ENCODE data around the gene LRRN2.

LRRN2 gene

DNA sequence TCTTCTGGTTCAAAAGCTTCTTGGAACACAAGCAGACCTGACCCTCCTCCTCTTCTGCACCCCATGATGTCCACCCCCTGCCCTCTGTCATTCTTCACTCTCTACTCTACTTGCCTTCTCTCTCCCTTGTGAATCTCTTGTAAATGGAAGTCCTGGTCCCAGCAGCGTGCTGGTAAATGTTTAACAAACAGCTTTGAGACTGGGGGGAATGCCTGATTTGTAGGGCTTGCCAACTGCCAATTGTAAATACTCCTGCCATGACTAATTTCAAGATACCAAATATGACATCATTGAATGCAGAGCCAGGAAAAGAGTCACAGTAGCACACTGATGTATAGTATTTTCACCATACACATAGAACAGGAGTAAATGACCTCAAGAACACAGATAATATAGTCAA lies 40.9 kb upstream of the LRRN2 start:
- H3K36me3 ChIP-seq (ENCODE audit: insufficient read depth, low read length): no peaks in the 10 kb centered on the region
- H3K27ac ChIP-seq (ENCODE audit: low read depth, low read length): no peak overlapping the region
- H3K9ac ChIP-seq (ENCODE audit: low read length): no peak overlapping the region
- no peaks in the 10 kb centered on the region for H3K9me3 ChIP-seq (ENCODE audit: low read length)
- no peaks in the 10 kb centered on the region for H3K4me1 ChIP-seq (ENCODE audit: insufficient read depth, low read length)
- no peaks in the 10 kb centered on the region for H3K27me3 ChIP-seq (ENCODE audit: control insufficient read depth in 1 of 2, insufficient read depth in 2 of 2, low read length in 2 of 2)
- H3K4me3 ChIP-seq (ENCODE audit: low read depth in 1 of 2, low read length in 2 of 2): no peak overlapping the region

DNA sequence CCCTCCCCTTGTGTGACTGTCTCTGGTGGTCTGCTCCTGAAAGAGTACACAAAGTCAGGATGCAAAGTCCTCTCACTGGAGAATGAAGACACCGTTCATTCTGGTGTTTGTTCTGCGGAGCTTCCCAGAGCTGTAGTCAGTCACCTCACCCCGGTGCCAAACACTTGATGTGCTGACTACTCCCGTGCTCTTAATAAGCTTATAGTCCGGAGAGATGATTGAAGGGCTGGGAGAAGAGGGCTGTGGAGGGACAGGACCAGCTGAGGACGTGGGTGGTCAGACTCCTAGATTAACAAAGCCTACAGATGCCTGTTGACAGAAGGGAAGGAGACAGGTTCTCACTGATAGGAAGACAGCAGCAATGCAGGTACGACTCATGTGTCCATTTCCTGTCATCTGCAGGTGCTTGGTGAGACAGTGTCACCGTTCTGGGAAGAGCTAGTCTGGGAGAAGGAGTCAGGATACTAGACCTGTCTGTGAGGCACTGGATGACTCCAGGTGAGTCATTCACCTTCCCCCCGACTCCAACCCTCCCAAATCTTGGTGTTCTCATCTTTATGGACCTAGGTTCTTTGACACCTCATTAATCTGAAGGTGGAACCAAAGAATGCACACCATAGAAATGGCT lies 40.4 kb upstream of the LRRN2 start:
- Histone ChIP-seq H3K9me3 (ENCODE audit: low read length) (no peaks in the 10 kb centered on the region), H3K27me3 (ENCODE audit: control insufficient read depth in 1 of 2, insufficient read depth in 2 of 2, low read length in 2 of 2) (no peaks in the 10 kb centered on the region), H3K27ac (ENCODE audit: low read depth, low read length) (no peak overlapping the region), H3K36me3 (ENCODE audit: insufficient read depth, low read length) (no peaks in the 10 kb centered on the region), H3K9ac (ENCODE audit: low read length) (no peak overlapping the region), H3K4me3 (ENCODE audit: low read depth in 1 of 2, low read length in 2 of 2) (no peak overlapping the region), H3K4me1 (ENCODE audit: insufficient read depth, low read length) (no peaks in the 10 kb centered on the region)

- Histone ChIP-seq H3K9me3 (ENCODE audit: low read length) (no peaks in the 10 kb centered on the region), H3K27ac (ENCODE audit: low read depth, low read length) (no peak overlapping the region), H3K36me3 (ENCODE audit: insufficient read depth, low read length) (no peaks in the 10 kb centered on the region), H3K4me3 (ENCODE audit: low read depth in 1 of 2, low read length in 2 of 2) (no peak overlapping the region), H3K27me3 (ENCODE audit: control insufficient read depth in 1 of 2, insufficient read depth in 2 of 2, low read length in 2 of 2) (no peaks in the 10 kb centered on the region), H3K9ac (ENCODE audit: low read length) (no peak overlapping the region), H3K4me1 (ENCODE audit: insufficient read depth, low read length) (no peaks in the 10 kb centered on the region)
Measured at GRCh38 chr1:204723131-204723787, 37.7 kb upstream of the LRRN2 start.

DNA sequence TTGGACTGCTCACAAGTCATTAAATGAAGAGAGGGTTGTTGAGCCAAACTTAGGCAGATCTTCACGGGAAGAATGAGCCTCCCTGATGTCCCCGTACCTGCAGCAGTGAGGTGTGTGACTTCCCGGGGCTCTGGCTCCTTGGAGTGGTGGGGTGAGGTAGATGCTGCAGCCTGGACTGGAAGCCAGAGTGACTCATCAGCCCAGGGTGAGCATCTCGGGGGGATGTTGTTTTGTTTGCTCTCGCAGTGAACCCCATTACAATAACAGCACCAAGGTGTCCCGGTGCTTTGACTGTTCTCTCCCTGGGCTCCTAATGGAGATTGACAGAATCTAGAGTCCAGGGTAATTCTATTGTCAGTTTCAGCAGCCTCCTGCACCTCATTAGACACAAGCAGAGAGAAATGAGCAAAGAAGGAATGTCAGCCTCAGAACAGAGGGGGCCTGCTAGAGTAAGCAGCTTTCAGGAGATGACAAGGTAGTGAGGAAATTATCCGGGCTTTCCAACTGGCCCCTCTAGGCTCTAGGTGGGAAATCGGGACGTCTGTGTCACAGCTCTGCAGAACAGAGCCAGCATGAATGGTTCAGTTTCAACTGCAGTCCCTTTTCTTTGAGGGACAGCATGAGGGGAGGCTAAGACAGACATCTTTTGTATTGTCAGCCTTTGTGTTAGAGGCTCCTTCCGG lies 36.0 kb upstream of the LRRN2 start:
- no peak overlapping the region for H3K27ac ChIP-seq (ENCODE audit: low read depth, low read length)
- H3K27me3 ChIP-seq (ENCODE audit: control insufficient read depth in 1 of 2, insufficient read depth in 2 of 2, low read length in 2 of 2): no peaks in the 10 kb centered on the region
- H3K9me3 ChIP-seq (ENCODE audit: low read length): no peaks in the 10 kb centered on the region
- no peaks in the 10 kb centered on the region for H3K4me1 ChIP-seq (ENCODE audit: insufficient read depth, low read length)
- no peaks in the 10 kb centered on the region for H3K36me3 ChIP-seq (ENCODE audit: insufficient read depth, low read length)
- no peak overlapping the region for H3K9ac ChIP-seq (ENCODE audit: low read length)
- H3K4me3 ChIP-seq (ENCODE audit: low read depth in 1 of 2, low read length in 2 of 2): no peak overlapping the region

GRCh38 chr1:204716660-204717059 lies 31.1 kb upstream of the LRRN2 start:
- H3K9ac ChIP-seq (ENCODE audit: low read length): no peak overlapping the region
- no peaks in the 10 kb centered on the region for H3K4me1 ChIP-seq (ENCODE audit: insufficient read depth, low read length)
- H3K27ac ChIP-seq (ENCODE audit: low read depth, low read length): no peak overlapping the region
- no peaks in the 10 kb centered on the region for H3K36me3 ChIP-seq (ENCODE audit: insufficient read depth, low read length)
- no peak overlapping the region for H3K4me3 ChIP-seq (ENCODE audit: low read depth in 1 of 2, low read length in 2 of 2)
- H3K9me3 ChIP-seq (ENCODE audit: low read length): no peaks in the 10 kb centered on the region
- peaks cover 0 to 13% of the 10 kb centered on the region in 2 donors for H3K27me3 ChIP-seq (ENCODE audit: control insufficient read depth in 1 of 2, insufficient read depth in 2 of 2, low read length in 2 of 2)

DNA sequence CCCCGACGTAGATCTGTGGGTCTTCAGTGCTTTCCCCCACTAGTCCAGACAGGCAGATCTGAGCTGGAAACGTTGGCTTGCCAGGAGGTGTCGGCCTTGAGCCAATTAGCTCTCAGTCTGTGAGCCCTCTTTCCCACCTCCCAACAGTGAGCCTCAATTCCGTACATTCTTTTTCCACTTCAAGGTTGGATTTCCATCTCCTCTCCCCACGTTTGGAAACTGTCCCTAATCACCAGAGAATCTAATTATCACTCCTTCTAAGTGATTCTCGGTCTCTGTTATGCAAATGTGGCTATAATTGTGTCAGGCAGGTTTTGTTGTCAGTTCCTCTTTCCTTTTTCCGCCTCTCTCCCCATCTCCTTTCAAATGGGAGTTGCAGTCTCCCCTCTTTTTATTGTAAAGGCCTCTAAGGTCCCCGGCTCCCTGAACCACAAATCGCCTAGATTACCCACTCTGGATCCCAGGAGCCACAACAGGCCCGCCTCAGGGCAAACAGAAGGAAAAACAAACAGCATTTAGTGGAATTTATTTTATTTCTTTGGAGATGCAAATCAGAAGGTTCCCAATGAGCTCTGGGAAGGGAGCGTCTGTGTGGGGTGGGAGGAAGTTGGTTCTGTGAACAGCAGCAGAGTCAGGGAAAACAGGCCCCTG lies 29.4 kb upstream of the LRRN2 start:
- no peak overlapping the region for H3K9ac ChIP-seq (ENCODE audit: low read length)
- no peak overlapping the region for H3K27ac ChIP-seq (ENCODE audit: low read depth, low read length)
- H3K9me3 ChIP-seq (ENCODE audit: low read length): no peaks in the 10 kb centered on the region
- no peaks in the 10 kb centered on the region for H3K4me1 ChIP-seq (ENCODE audit: insufficient read depth, low read length)
- H3K4me3 ChIP-seq (ENCODE audit: low read depth in 1 of 2, low read length in 2 of 2): no peak overlapping the region
- H3K36me3 ChIP-seq (ENCODE audit: insufficient read depth, low read length): no peaks in the 10 kb centered on the region
- H3K27me3 ChIP-seq (ENCODE audit: control insufficient read depth in 1 of 2, insufficient read depth in 2 of 2, low read length in 2 of 2): peaks cover 0 to 14% of the 10 kb centered on the region in 2 donors

DNA sequence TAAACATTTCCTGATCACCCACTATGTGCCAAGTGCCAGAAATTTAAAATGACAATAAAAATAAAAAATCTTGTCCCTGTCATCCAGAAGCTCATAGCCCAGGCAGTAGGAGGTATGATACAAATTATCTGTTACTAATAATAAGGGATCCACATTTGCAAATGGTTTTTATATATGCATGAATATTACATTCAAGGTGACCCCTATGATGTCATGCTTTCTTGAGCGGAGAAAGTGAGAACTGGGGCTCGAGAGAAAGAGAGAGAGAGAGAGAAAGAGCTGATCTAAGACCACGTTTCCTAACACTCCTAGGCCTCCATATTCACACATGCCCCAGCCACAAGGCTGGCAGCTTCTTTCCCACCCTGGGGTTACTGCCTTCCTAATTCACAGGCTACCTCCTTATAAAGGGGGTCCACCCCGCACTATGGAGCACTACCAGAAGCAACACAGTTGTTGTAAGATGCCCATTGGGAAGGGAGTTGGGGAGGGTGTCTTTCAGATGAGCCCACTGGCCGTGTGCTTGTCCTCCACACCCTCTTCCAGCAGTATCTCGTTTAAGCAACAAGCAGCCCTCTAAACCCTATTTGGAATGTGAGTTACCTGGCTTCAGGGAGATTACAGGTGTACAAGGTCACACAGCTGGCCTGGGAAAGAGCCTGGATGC lies 28.8 kb upstream of the LRRN2 start:
- Histone ChIP-seq H3K4me1 (ENCODE audit: insufficient read depth, low read length) (no peaks in the 10 kb centered on the region), H3K36me3 (ENCODE audit: insufficient read depth, low read length) (no peaks in the 10 kb centered on the region), H3K27me3 (ENCODE audit: control insufficient read depth in 1 of 2, insufficient read depth in 2 of 2, low read length in 2 of 2) (peaks cover 0 to 14% of the 10 kb centered on the region in 2 donors), H3K9ac (ENCODE audit: low read length) (no peak overlapping the region), H3K9me3 (ENCODE audit: low read length) (no peaks in the 10 kb centered on the region), H3K4me3 (ENCODE audit: low read depth in 1 of 2, low read length in 2 of 2) (no peak overlapping the region), H3K27ac (ENCODE audit: low read depth, low read length) (no peak overlapping the region)

DNA sequence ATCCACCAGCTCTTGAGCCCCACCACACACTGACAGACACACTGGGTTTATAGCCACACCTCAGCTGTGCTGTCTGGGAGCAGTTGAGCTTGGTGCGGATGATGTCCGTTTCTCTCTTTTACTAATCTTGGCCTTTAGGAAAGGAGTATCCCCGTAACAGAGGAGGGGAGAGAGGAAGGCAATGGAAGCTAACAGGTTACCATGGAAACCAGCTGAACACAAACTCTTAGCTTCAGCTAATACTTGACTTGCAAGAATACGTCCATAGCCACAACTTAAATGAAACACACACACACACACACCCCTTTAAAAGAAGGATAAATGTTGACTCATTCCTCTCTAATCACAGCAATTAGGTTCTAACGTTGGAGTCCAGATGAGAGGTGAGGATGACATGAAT lies 28.0 kb upstream of the LRRN2 start:
- Histone ChIP-seq H3K36me3 (ENCODE audit: insufficient read depth, low read length) (no peaks in the 10 kb centered on the region), H3K27me3 (ENCODE audit: control insufficient read depth in 1 of 2, insufficient read depth in 2 of 2, low read length in 2 of 2) (peaks cover 0 to 14% of the 10 kb centered on the region in 2 donors), H3K9me3 (ENCODE audit: low read length) (no peaks in the 10 kb centered on the region), H3K27ac (ENCODE audit: low read depth, low read length) (no peak overlapping the region), H3K4me1 (ENCODE audit: insufficient read depth, low read length) (no peaks in the 10 kb centered on the region), H3K4me3 (ENCODE audit: low read depth in 1 of 2, low read length in 2 of 2) (no peak overlapping the region), H3K9ac (ENCODE audit: low read length) (no peak overlapping the region)

- no peak overlapping the region for H3K27ac ChIP-seq (ENCODE audit: low read depth, low read length)
- no peak overlapping the region for H3K4me3 ChIP-seq (ENCODE audit: low read depth in 1 of 2, low read length in 2 of 2)
- H3K27me3 ChIP-seq (ENCODE audit: control insufficient read depth in 1 of 2, insufficient read depth in 2 of 2, low read length in 2 of 2): peaks cover 0 to 14% of the 10 kb centered on the region in 2 donors
Measured at GRCh38 chr1:204712708-204713430, 27.3 kb upstream of the LRRN2 start.

DNA sequence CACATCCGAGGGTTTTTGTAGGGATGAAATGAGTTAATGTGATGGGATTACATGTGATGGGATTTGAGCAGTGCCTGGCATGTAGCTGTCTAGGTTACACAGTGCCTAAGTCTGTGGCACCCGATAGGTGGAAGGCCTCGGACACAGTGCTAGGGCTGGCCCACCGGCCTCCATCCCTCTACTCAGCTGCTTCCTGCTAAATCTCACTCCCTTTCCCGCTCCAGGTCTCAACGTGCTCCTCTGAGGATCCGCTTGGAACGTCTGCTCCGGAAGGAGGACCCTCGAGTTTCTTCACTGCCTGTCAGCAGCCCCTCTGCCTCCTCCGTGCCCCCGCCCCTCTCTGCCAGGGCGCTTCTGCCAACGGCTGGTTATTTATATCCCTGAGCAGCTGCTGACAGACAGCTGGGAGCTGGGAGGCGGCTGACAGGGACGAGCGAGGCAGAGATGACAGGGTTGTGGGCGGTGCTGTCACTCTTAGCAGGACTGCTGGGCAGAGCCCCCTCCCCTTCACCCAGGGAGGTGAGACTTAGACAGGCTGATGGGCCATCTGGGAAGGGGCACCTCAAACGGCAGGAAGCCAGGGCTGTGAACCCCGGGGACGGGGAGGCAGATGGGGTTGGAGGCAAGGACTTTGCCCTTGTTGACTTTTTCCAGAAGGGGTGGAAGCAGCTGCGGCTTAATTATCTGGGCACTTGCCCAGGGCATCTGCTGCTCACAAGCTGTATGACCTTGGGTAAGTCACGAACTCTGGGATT lies 26.6 kb upstream of the LRRN2 start:
- Histone ChIP-seq H3K9me3 (ENCODE audit: low read length) (no peaks in the 10 kb centered on the region), H3K4me1 (ENCODE audit: insufficient read depth, low read length) (peaks cover 2% of the 10 kb centered on the region), H3K9ac (ENCODE audit: low read length) (no peak overlapping the region), H3K4me3 (ENCODE audit: low read depth in 1 of 2, low read length in 2 of 2) (no peak overlapping the region), H3K27ac (ENCODE audit: low read depth, low read length) (no peak overlapping the region), H3K36me3 (ENCODE audit: insufficient read depth, low read length) (no peaks in the 10 kb centered on the region), H3K27me3 (ENCODE audit: control insufficient read depth in 1 of 2, insufficient read depth in 2 of 2, low read length in 2 of 2) (peaks cover 0 to 14% of the 10 kb centered on the region in 2 donors)

More at GRCh38 chr1:204712708-204713430, 27.3 kb upstream of the LRRN2 start:
- H3K4me1 ChIP-seq (ENCODE audit: insufficient read depth, low read length): no peaks in the 10 kb centered on the region
- no peak overlapping the region for H3K9ac ChIP-seq (ENCODE audit: low read length)
- H3K36me3 ChIP-seq (ENCODE audit: insufficient read depth, low read length): no peaks in the 10 kb centered on the region
- no peaks in the 10 kb centered on the region for H3K9me3 ChIP-seq (ENCODE audit: low read length)
